Cerebellar cortex (tissue), 1 donor: ENCODE data around the gene MGAT5B.
A peak's percentile ranks its signal among the peaks of the same experiment; 100 is the strongest.
"Not testable (repeated sequence)": the region's sequence is repeated elsewhere in the genome, so short reads cannot be mapped to it uniquely, and the experiment has no call there.

ENCODE experiments used
- DNase-seq: peaks from one replicate; pipeline ENCODE4 v3.0.0-alpha.2; 2015; ENCODE audit warnings: low spot score

MGAT5B gene, protein sequence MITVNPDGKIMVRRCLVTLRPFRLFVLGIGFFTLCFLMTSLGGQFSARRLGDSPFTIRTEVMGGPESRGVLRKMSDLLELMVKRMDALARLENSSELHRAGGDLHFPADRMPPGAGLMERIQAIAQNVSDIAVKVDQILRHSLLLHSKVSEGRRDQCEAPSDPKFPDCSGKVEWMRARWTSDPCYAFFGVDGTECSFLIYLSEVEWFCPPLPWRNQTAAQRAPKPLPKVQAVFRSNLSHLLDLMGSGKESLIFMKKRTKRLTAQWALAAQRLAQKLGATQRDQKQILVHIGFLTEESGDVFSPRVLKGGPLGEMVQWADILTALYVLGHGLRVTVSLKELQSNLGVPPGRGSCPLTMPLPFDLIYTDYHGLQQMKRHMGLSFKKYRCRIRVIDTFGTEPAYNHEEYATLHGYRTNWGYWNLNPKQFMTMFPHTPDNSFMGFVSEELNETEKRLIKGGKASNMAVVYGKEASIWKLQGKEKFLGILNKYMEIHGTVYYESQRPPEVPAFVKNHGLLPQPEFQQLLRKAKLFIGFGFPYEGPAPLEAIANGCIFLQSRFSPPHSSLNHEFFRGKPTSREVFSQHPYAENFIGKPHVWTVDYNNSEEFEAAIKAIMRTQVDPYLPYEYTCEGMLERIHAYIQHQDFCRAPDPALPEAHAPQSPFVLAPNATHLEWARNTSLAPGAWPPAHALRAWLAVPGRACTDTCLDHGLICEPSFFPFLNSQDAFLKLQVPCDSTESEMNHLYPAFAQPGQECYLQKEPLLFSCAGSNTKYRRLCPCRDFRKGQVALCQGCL

DNA sequence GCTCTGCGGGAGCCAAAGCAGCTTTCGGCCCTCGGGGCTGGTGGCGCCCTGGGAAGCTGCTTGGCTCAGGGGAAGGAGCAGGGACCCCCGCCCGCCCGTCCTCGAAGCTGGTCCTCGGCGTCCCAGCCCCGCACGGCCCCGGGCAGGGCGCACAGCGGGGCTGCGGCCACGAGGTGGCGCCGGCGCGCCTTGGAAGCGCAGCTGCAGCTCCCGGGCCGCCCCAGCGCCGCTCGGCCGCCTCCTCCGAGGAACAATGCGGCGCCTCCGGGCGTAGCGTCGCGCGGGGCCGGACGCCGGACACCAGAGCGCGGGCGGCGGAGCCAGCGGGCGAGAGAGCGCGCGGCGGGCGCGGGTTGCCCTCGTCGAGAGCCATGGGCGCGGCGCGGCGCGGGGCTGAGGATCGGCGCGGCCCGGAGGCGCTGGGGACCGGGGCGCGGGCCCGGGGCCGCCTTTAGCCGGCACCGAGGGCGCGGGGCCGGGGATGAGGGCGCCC, at the start of gene MGAT5B:
Gene MGAT5B, plus strand, starts transcription at position 229 of the 493 bp plus-strand sequence. CDS start 626 bp downstream, outside the sequence.
- DNase-seq = peak; percentile 62

- DNase-seq = no peak
Measured at GRCh38 chr17:76820039-76820438, 48.2 kb upstream of the MGAT5B start.

DNA sequence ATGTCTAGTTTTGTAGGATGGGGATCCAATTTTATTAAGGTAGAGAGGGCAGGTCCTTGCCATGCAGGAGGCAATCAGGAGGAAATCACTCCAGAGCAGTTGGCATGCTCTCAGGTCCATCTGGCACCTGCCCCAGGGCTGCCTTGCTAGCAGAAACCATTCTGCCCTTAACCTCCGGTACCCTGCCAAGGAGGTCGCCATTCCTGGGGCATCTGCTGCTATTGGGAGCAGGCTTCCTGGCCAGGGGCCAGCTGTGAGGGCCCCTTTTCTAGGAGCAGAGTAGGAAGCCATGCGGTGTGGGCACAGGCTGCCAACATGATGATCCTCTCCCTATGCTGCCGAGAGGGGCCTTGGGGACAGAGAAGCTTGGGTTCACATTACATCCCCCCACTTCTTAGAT, 47.6 kb upstream of the MGAT5B start:
- peak; percentile 78 for DNase-seq

DNA sequence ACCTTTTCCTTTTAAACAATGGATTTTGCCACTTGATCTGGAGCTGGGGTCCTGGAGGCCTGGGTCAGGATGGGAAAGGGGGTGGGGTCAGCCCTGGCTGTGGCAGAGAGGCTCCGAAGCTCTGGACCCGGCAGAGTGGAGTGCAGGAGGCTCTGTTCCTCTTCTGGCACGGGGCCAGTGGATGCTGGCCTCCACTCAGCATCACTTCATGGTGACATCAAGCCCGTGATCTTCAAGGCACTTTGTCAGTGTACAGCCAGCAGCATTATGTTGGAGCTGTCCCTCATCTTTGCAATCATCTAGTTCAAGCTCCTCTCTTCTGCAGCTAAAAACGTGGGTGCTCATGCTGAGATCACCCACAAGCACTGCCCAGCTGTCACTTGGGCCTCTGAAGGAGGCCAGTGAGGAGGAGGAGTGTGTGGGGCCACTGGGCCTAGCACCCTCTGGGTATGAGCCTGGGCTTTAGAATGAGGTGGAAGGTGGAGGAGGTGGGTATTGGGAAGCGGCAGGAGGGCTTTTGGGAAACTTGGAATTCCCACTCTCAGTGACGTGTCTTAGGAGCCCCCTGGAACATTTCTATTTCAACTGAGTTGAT, 45.9 kb upstream of the MGAT5B start:
- DNase-seq = peak; percentile 18

DNA sequence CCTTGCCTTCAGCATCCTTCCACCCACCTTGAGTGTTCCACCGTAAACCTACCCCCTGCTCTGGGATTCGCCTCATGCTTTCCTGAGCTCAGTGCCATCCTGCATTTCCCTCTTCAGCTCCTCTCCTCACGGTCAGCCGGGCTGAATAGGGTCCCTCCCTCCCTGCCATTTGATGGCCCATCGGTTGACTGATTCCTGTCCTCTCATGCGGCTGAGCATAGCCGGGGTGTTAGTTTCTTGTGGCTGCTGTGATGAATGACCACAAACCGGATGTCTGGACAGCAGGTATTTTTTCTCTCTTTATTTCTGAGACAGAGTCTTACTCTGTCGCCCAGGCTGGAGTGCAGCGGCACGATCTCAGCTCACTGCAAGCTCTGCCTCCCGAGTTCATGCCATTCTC, 44.1 kb upstream of the MGAT5B start:
- no peak for DNase-seq

DNA sequence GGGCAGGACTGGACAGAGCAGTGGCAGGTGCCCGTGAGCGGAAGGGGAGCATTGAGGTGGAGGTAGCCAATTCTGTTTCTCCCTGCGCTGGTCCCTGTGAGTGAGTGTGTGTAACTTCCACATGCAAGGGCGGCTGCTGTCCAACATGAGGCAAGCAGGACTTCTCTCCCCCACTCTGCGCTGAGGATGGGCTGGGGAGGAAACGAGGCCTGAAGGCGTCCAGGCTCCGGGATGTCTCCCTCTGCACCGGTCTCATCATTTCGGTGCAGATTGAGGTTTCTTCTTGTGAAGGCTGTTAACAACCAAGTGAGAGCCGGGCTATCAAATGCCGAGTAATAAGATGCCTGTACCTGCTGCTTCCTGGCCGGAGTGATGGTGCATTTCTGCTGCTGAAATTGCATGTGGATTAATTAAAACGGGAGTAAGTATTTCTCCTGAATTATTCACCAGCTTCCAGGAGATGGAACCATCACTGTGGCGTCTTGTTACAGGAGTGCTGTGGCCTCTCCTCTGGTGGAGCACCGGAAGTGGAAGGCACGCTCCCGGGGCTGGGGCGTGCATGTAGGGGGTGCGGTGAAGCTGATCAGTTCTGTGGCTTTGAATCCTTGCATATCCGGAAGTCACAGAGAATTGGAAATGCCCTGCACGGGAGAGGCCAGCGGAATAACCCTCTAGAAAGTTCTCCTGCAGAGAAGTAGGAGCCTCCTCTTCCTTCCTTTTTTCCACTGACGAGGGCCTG, 41.7 kb upstream of the MGAT5B start:
- DNase-seq = no peak

DNA sequence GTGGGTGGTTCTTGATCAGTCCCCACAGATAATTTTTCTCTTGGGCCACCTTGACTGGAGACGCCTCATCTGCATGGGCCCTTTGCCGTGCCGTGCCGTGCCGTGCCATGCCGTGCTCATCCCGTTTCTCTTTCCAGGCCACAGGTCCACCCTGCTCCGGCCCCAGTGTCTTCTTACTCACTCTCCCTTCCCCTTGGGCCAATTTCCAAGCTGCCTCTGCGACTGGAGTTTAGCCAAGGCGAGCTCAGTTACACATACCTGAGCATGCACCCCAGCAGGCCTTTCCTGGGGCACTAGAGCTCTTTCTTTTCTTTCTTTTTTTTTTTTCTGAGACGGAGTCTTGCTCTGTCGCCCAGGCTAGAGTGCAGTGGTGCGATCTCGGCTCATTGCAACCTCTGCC, 40.5 kb upstream of the MGAT5B start:
- DNase-seq = peak; percentile 21

- DNase-seq = peak; percentile 28
Measured at GRCh38 chr17:76830987-76831715, 37.1 kb upstream of the MGAT5B start.

DNA sequence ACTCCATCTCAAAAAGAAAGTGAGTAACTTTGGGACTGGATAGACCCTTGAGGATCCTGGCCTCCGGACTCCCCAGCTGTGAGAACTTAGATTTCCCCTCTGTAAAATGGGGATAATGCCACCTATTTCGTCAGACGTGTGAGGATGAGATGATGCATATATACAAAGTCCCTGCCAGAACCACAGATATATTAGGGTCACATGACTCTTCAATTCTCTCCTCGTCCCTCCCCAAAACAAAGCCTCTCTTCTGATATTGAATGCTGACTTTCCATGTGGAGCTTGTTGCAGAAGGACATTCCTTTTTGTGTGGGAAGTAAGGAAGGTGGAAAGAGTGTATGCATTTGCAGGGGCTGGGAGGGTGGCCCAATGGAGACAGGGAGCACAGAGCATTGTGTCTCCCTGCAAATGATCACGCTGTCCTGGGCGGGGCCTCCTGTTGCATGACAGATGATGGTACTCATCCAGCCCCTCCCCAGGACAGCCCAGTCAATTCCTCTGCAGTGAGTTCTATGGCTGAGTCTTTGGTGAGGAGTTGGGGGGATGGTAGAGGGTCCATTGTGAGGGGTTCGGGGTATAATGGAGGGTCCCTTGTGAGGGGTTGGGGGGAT, 35.1 kb upstream of the MGAT5B start:
- DNase-seq = no peak

GRCh38 chr17:76833747-76834146, 34.5 kb upstream of the MGAT5B start:
- no peak for DNase-seq

- no peak for DNase-seq
Measured at GRCh38 chr17:76834870-76835269, 33.3 kb upstream of the MGAT5B start.

GRCh38 chr17:76840443-76840767, 27.8 kb upstream of the MGAT5B start:
- DNase-seq = no peak

DNA sequence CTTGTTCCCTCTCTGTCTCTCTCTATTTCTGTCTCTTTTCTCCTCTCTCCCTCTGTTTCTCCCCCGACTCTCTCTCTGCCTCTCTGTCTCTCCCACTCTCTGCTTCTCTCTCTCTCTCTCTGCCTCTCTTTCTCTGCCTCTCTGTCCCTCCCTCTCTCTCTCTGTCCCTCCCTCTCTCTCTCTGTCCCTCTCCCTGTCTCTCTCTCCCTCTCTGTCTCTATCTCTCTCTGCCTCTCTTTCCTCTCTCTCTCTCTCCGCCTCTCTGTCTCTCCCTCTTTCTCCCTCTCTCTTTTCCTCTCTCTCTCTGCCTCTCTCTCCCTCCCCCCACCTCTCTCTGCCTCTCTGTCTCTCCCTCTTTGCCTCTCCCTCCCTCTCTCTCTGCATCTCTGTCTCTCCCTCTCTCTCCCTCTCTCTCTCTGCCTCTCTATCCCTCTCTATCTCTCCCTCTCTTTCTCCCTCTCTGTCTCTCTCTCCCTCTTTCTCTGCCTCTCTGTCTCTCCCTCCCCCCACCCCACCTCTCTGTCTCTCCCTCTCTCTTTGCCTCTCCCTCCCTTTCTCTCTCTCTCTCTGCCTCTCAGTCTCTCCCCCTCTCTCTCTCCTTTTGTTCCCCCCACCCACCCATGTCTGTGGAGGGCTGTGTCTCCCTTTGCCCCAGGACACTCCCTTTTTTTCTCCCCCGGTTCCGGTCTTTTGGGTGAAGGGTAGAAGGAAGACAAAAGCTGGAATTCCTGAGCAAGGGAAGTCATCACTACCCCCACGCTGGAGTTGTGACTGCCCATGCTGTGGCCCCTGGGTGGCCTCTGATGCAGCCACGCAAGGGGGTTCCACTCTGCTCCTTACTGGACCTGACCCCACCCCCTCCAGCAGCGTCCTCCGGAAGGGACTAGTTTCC, 27.1 kb upstream of the MGAT5B start:
- no peak for DNase-seq

- DNase-seq = no peak
Measured at GRCh38 chr17:76841776-76842405, 26.3 kb upstream of the MGAT5B start.

DNA sequence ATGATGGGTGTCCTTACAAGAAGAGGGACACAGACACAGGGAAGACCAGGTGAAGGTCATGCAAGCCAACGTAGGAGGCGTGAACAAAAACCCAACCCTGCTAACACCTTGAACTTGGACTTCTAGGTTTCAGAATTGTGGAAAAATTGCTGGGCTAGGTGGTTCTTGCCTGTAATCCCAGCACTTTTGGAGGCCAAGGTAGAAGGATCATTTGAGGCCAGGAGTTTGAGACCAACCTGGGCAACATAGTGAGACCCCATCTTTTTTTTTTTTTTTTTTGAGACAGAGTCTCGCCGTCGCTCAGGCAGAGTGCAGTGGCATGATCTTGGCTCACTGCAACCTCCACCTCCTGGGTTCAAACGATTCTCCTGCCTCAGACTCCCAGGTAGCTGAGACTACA, 25.1 kb upstream of the MGAT5B start:
- not testable (repeated sequence) for DNase-seq

DNA sequence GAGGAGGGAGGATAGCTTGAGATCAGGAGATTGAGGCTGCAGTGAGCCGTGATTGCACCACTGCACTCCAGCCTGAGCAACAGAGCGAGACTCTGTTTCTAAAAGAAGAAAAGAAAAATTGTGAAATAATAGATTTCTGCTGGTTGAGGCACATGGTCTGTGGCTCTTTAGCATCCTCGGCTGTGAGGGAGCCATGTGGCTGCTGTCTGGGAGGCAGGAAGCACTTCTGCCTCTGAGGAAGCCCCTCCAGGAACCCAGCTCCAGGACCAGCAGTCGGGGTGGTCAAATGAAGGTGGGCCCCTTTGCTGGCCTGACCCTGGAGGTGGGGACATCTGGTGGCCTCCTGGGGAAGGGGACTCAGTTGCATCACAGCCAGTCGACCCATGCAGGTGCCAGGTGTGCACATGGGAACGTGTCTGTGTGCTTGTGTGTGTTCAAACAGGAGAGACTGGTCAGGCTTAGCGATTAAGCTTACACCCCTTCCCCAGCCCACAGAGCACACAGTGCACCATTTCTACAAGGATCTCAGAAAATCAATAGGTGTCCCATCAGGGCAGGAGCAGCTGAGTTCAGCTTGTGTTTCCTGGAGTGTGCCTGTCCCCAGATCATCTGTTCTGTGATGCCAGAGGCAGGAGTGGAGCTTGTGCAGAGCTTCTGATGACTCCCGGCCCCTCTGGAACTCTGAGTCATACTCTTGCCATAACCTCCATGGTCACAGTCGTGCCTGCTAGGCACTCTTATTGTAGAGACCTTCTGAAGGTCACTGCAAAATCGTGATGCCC, 24.3 kb upstream of the MGAT5B start:
- DNase-seq = no peak

GRCh38 chr17:76844485-76844829, 23.7 kb upstream of the MGAT5B start:
- DNase-seq = no peak

- no peak for DNase-seq
Measured at GRCh38 chr17:76844846-76845245, 23.4 kb upstream of the MGAT5B start.

DNA sequence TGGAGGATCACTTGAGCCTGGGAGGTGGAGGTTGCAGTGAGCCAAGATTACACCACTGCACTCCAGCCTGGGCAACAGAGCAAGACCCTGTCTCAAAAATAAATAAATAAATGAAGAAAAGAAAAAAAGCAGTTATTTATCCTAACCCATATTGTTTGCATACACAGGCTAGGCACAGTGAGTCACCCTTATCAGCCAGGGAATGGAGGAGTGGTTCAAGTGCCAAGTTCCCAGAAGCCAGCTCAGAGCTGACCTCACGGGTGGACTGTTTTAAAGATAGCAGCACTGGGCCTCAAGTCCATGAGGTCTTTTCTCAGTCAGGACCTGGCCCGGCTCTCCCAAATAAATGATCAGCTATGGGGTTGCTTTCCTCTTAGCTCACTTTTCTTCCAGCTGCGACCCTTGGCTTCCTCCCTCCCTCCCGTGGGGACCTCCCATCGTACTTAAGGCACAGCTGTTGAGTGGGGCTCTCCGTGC, 22.6 kb upstream of the MGAT5B start:
- no peak for DNase-seq
